Type B pancreatic cell (in vitro differentiated cells): ENCODE measurements around the gene GARIN5B. TPM values are rescaled to one million over a fixed set of nuclear protein-coding genes. Genes with fewer than 3 reads are reported as not detected.
"Not testable (repeated sequence)": the region's sequence is repeated elsewhere in the genome, so short reads cannot be mapped to it uniquely, and the experiment has no call there.

Source experiments
- DNase-seq: peaks from one replicate; pipeline ENCODE4 v3.0.0; 2021; ENCODE audit warnings: mixed read lengths; ENCODE audit not compliant: unreplicated experiment; ENCODE audit errors: extremely low spot score
- H3K27ac Mint-ChIP-seq: 2 replicates; pipeline ENCODE4 v1.8.0; 2021; ENCODE audit warnings: mild to moderate bottlenecking, mixed read lengths
- H3K27me3 Mint-ChIP-seq: 2 replicates; pipeline ENCODE4 v1.8.0; 2021; ENCODE audit warnings: mixed read lengths
- H3K36me3 Mint-ChIP-seq: 2 replicates; pipeline ENCODE4 v1.8.0; 2021; ENCODE audit warnings: mixed read lengths
- H3K4me1 Mint-ChIP-seq: one replicate; pipeline ENCODE4 v1.8.0; 2021; ENCODE audit warnings: mixed read lengths; ENCODE audit not compliant: unreplicated experiment
- H3K4me3 Mint-ChIP-seq: 2 replicates; pipeline ENCODE4 v1.8.0; 2021; ENCODE audit warnings: mild to moderate bottlenecking, mixed read lengths
- H3K9me3 Mint-ChIP-seq: 2 replicates; pipeline ENCODE4 v1.8.0; 2021; ENCODE audit warnings: mixed read lengths
- CTCF ChIP-seq: fragments of 200-600 bp; sonication (generic); conservative IDR thresholded peaks from 2 replicates; pipeline ENCODE4 v1.5.0; 2021; ENCODE audit warnings: antibody characterized with exemption, mild to moderate bottlenecking
- total RNA-seq: library from RNA; stranded (reverse); gene quantifications from 2 replicates; pipeline ENCODE4 v1.2.1, GENCODE V29; 2021; ENCODE audit warnings: low replicate concordance

The GARIN5B gene
- total RNA-seq, 1 donor from 2014 or later, result not detected

GRCh38 chr19:55406826-55407549 lies 43.9 kb upstream of the GARIN5B start:
- DNase-seq, result no peak
- H3K36me3 Mint-ChIP-seq, result peaks cover 17% of the 10 kb centered on the region
- H3K4me3 Mint-ChIP-seq, result peak overlapping the region; percentile 97
- H3K4me1 Mint-ChIP-seq, result peaks cover 18% of the 10 kb centered on the region
- no peak for TF ChIP-seq CTCF
- peak overlapping the region; percentile 54 for H3K27ac Mint-ChIP-seq
- H3K9me3 Mint-ChIP-seq, result peaks cover 5% of the 10 kb centered on the region
- peaks cover 11% of the 10 kb centered on the region for H3K27me3 Mint-ChIP-seq

GRCh38 chr19:55406091-55406825 lies 43.2 kb upstream of the GARIN5B start:
- Mint-ChIP-seq H3K9me3 (peaks cover 5% of the 10 kb centered on the region), H3K4me3 (peak overlapping the region; percentile 97), H3K27ac (peak overlapping the region; percentile 54), H3K4me1 (peaks cover 18% of the 10 kb centered on the region), H3K36me3 (peaks cover 20% of the 10 kb centered on the region), H3K27me3 (peaks cover 6% of the 10 kb centered on the region)
- DNase-seq, result no peak
- no peak for TF ChIP-seq CTCF

GRCh38 chr19:55405638-55406037 lies 42.6 kb upstream of the GARIN5B start:
- H3K36me3 Mint-ChIP-seq, result peaks cover 21% of the 10 kb centered on the region
- H3K9me3 Mint-ChIP-seq, result peaks cover 5% of the 10 kb centered on the region
- H3K4me1 Mint-ChIP-seq, result peaks cover 18% of the 10 kb centered on the region
- peak overlapping the region; percentile 97 for H3K4me3 Mint-ChIP-seq
- TF ChIP-seq CTCF, result no peak
- peaks cover 3% of the 10 kb centered on the region for H3K27me3 Mint-ChIP-seq
- peak overlapping the region; percentile 54 for H3K27ac Mint-ChIP-seq
- DNase-seq, result no peak

GRCh38 chr19:55402509-55402908 lies 39.4 kb upstream of the GARIN5B start:
- H3K4me1 Mint-ChIP-seq, result peaks cover 14% of the 10 kb centered on the region
- no peak overlapping the region for H3K4me3 Mint-ChIP-seq

GRCh38 chr19:55401390-55401789 lies 38.3 kb upstream of the GARIN5B start:
- not testable (repeated sequence) for DNase-seq, H3K27me3 Mint-ChIP-seq, H3K4me1 Mint-ChIP-seq, H3K9me3 Mint-ChIP-seq, H3K27ac Mint-ChIP-seq, H3K4me3 Mint-ChIP-seq
- peaks cover 24% of the 10 kb centered on the region for H3K36me3 Mint-ChIP-seq

More at GRCh38 chr19:55402509-55402908, 39.4 kb upstream of the GARIN5B start:
- Mint-ChIP-seq H3K27ac (no peak overlapping the region), H3K36me3 (peaks cover 28% of the 10 kb centered on the region), H3K9me3 (no peaks in the 10 kb centered on the region), H3K27me3 (no peaks in the 10 kb centered on the region)
- no peak for DNase-seq
- TF ChIP-seq CTCF, result no peak
